HG03521 (cell line): ENCODE data around the gene ATP8A2.

Experiments used
- ATAC-seq: cut with Tn5 transposase; IDR thresholded peaks from one replicate; pipeline ENCODE4 v1.9.1; 2021; ENCODE audit warnings: mild to moderate bottlenecking, moderate library complexity; ENCODE audit not compliant: unreplicated experiment

Gene ATP8A2

DNA sequence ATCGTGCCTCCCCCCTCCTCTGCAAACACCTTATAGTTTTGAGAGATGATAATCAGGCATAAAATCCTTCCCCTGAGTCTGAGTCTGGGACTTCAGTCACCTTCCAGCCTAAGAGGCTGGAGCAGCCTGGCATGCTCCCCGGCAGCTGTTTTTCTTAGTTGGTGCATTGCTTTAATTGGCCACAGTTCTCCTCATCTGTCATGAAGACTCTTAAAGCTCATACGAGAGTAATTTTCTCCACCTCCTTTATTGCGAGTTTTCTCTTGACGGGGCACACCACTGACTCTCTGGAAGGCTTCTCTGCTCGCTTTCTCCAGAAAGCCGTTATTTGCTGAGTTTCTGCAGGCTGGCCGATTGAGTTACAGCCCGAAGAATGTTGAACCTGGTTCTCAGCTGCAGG, 310.5 kb downstream of the ATP8A2 start:
- ATAC-seq = no peak

DNA sequence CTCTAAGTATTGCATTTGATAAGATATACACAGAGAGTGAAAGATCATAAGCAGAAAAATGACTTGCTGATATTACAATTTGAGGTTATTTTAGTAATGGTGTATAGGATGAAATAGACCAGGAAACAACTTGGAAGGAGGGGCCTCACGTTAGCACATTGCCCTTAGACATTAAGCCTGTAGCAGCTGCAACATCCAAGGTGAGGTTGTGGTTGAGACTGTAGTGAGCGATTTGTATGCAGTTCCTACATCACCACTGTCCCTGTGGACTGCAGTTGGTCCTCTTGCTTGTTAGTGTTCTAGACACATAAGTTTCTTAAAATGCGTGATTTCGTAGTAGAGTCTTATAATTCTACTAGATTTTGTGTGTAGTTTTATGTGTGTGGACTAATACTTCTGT, 311.3 kb downstream of the ATP8A2 start:
- no peak for ATAC-seq

DNA sequence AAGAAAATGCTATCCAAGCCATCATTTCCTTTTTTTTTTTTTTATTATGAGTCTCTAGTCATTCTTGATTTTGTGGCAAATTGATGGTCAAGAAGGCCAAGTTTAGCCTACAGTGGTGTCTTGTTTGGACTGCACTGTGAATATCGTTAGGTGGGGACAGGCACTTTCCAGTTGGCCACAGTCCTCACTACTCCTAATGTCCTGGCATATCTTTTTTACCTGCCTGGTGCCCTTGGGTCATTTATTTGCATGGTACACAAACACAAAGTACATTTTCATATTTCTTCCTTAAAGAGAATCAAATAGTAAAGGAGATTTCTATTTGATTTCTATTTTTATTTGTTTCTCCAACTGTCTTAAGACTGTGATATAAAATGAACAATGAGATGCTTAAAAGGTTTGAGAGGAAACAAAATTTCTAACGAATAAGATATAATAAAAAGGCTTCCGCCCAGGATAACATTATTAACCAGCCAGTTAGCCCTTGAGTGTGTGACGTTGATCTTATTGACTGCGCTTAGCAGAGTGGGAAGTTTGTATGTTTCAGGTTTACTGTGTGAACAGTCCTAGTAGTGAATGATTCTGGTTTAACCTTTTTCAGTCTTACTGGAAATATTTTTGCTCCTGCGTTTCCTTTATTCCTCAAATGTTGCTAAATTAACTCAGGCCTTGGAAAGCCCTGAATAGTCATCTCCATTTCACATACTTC, 312.0 kb downstream of the ATP8A2 start:
- no peak for ATAC-seq

DNA sequence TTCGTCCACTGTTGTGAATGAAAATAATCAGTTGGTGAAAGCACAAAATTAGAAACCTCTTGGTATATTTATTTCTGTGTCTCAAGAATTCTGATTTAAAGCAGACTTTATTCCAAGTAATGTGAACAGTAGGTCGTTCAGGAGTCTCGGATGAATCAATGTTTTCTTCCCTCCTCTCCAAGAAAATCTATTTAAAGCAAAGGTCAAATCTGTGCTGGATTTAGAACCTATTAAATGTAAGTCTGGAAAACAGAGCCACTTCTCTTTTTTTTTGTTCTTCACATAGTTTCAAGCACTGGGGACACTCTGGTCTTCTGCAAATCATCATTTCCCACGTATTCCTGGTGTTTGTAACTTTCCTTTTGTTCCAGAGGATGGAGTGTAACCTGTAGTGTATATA, 312.7 kb downstream of the ATP8A2 start:
- ATAC-seq = no peak

DNA sequence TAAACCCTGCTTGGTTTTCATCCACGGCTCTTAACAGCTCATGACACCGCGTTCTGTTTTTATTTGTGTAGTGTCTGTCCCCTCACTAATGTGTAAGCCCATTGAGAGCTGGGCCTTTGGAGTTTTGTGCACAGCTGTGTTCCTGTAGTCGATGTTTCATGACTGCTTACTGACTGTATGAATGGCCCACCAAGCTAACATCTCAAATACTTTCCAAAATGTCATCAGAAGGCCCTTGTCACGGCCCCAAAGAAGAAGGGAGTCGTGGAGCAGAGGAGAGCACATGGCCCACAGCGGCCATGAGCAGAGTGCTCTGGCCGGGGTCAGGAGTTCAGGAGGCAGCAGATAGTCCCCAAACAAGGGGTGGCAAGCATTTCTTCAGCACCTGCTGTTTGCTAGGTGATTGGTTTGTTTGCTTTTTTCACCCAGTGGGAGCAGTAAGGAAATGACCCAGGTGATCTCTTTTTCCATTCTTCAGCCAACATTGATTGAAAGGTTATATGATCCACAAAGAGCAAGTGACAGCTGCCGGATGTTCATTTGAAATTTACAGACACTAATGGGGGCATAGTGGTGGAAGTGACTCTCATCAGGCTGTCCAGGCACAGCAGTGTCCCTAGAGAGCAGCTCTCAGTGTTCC, 315.2 kb downstream of the ATP8A2 start:
- ATAC-seq = no peak

DNA sequence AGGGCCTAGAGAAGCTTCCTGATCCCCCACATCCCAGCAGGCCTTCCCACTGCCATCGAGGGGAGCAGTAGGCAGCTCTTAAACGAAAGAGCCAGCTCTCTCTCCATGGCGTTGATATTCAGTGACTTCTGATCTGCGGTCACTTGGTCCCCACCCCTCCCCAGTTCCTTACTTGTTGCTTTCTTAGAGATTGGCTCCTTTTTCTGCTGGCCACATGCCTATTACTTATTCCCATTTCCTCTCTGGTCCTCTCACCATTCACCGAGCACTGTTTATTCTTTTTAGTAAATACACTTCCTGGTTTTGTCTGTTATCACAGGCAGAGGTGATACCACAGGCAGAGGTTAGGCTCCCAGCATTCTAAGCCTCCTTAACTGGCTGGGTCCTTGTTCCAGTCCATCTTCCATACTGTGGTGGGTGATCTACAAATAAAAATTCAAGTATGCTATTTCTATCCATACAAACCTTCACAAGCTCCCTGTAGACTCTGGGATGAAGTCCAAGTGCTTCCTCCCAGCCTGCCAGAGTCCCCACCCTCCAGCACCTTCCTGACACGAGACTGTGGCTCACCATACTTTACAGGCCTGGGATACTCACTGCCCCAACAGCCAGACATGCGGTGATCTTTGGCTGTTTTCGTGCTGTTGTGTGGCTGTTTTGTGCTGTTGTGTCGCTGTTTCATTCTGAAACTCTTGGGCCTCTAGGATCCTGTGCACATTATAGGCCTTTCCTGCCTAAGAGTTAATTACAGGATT, 315.9 kb downstream of the ATP8A2 start:
- no peak for ATAC-seq

DNA sequence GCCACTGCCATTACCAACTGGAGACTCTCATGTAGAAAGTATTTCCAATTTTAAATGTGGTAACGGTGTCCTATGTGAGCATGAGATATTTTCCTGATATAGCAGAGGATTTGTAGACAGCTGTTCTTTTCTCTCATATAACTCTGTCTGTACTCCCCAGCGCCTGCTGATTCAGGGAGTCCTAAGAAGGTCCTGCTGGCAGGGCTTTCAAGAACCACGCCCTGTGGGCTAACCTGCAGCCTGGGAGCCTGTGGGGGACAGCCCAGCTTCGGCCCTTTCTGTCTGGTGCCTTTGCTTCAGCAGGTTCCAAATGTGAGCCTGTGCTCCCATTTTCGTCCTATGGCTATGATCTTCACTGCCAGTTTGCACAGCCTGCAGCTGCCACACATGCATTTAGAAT, 316.8 kb downstream of the ATP8A2 start:
- ATAC-seq = no peak

DNA sequence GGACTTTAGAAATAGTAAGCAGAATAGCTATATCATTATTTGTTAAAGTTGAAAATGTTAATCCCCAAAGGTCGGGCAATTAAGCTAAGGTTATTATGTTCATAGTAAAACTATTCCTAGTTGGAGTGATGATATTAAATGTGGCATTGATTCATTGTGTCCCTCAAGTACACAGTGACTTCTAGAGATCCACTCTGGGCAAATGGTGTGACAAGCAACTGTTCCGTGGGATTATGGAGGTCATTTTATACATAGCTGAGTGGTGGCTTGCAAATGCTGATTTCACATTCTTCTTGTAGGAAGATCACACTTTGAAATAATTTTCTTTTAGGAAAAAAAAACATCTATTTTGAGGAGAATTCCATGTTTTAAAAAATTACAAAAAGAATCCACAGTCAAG, 317.8 kb downstream of the ATP8A2 start:
- no peak for ATAC-seq

DNA sequence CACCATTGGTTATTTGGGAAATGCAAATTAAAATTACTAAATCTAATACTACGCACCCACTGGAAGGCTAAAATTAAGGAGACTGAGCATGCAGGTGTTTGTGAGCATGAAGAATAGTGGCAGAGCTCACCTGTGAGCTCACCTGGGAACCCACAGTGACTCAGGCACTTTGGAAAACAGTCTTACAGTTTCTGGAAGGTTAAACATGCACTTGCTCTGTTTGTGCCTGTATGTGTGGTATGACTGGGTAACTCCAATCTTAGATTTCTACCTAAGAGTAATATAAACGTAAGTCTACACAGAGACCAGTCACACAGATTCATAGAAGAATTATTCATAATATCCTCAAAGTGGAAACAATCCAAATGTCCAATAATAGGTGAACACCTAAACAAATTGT, 318.8 kb downstream of the ATP8A2 start:
- no peak for ATAC-seq

DNA sequence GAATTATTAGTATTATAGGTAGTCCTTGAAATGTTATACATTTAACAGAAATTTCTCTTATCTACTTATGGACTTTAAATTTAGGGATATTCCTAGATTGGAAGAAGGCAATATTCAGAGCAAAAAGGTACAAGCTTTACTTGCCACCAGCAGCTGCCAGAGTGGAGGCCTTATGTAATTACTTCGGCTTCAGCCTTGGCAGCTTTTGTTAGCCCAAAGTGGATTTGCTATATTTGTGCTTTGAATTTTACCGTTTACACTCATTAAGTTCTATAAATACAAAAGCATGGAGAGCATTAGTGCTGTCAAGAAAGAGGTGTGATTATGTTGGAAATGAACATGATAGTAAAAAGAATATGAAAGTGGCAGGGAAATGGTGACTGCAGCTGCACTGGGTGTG, 319.9 kb downstream of the ATP8A2 start:
- no peak for ATAC-seq

DNA sequence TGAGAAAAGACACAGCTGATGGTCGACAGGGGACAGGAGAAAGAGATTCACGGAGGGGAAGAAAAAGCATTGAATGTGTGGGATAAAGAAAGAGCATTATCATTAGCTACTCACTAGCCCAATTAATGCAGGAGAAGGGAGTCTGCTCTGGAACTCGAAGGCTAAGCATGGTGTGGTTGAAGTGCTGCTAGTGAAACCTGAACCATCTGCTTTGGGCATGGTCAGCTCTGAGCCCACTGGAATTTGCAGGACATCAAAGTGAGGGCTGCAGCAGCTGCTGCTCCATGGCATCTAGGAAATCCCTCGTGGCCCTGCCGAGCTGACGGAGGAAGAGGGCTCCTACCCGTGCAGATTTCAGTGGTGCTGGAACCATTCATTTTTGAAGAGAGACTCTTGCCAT, 320.3 kb downstream of the ATP8A2 start:
- ATAC-seq = no peak

DNA sequence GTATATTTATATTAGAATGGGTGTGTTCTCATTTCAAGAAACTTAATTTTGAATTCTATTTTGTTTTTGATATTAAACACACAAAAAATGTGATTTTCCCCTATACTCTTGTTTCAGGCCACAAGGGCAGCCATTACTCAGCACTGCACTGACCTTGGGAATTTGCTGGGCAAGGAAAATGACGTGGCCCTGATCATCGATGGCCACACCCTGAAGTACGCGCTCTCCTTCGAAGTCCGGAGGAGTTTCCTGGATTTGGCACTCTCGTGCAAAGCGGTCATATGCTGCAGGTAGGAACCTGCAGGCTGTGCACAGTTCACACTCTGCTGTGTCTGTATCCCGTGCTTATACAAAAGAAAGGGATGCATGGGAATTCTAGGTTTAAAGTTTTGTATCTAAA, 327.3 kb downstream of the ATP8A2 start:
- no peak for ATAC-seq

DNA sequence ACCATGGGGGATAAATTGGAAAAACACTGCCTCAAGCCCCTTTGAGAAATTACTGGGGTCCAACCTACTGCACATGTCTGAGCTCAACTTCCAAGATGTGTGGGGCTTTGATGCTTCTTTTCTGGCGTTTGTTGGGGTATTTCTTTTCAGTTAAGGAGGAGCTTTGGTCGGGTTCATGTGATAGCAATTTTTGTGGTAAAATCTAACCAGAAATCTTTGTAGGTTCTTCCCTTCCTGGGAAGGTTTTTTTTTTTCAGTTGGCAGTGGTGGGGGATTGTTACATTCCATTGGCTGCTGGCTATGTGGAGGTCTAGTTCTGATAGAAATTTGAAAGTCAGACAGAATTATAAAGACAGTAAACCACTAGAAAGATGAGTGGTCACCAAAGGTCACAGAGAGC, 327.8 kb downstream of the ATP8A2 start:
- ATAC-seq = no peak

DNA sequence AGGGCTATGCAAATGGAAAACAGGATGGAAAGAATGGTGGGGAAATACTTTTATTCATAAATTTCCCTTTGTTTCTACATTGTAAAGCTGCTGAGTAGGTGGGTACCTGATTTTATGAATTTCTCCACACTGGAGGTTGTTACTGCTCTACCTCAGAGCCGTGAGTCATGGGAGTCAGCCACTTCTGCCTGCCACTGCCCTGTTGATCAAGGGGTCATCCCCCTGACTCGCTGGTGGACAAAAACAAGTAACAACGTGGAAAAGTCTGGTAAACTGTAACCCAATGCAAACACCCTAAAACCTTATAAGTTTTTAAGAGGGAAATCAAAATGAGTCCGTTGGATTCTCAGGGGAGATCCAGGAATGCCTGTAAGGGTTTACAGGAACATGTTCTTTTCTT, 329.5 kb downstream of the ATP8A2 start:
- ATAC-seq = no peak

DNA sequence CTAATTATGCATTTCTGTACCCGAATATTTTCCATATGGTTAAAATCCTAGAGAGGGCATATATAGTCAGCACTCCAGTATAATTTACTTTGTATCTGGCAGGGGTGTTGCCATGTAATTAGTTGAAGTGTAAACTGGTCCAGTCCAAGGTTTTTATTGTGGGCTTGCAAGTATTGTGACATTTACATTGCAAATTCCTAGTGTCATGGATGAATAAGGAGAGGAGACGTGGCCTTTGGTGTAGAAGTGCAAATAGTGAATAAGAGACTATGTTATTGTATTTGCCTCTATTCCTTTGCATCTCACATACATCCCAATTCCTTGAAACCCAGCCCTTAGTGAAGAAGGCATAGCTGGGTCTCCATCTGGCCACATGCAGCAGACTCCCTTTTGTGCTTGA, 330.6 kb downstream of the ATP8A2 start:
- ATAC-seq = no peak

DNA sequence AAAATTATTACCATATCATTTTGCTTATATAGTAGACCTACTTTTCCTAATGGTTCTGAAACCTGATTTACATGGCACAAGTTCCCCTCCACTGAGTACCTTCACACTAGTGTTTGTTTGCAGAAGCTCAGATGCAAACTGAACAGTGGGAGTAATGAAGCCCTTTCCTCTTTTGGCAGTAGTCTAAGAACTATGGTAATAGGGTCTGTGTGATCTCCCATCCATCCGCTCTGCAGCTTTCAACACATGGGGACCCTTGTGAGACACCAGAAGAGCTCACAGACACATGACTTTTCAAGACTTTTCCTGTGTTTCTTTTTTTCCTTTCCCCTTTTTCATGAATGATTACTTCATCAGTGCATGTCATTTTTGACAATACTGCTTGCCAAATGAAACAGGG, 336.0 kb downstream of the ATP8A2 start:
- ATAC-seq = no peak

DNA sequence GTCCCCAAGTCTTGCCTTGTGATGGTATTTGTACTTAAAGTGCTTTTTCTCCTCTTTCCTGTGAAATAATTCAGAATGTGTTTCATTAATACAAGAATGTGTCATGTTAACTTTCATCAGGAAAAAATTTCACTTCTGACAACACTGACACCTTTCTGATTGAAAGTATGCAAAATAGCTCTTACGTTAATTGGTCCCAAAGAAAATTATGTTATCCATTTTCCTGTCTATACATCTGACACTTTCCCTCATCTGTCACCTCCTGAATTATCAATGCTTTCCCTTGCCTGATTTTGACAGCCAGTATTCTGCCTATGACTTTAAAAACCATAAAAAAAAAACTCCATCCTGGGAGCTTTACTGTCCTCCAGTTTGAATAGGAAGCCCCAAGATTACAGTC, 336.5 kb downstream of the ATP8A2 start:
- no peak for ATAC-seq

DNA sequence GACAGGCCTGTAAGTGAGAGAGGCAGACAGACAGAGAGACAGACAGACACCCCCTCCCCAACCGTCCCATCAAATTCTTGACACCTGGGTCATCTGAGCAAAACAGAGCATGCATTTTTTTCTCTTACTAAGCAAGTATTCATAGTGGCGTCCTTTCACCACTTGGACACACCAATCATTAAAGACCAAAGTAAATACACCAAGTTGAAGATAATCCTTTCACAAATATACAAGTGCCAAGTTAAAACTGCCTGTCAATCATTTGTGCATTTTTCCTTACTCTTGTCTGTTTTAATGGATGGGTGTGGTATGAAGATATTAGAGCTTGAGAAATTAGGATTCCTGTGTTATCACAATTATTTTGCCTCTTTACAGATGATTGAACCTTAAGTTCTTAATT, 337.3 kb downstream of the ATP8A2 start:
- ATAC-seq = no peak

DNA sequence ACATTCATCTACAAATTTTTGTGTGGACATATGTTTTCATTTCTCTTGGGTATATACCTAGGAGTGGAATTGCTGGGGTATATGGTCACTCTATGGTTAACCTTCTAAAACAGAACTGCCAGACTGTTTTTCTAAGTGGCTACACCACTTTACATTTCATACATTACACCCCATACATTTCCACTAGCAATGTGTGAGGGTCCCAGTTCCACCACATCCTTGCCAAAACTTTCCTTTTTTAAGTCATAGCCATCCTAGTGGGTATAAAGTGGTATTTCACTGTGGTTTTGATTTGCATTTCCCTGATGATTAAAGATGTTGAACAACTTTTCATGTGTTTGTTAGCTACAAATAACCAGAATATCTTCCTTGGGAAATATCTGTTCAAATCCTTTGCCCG, 344.0 kb downstream of the ATP8A2 start:
- ATAC-seq = no peak

DNA sequence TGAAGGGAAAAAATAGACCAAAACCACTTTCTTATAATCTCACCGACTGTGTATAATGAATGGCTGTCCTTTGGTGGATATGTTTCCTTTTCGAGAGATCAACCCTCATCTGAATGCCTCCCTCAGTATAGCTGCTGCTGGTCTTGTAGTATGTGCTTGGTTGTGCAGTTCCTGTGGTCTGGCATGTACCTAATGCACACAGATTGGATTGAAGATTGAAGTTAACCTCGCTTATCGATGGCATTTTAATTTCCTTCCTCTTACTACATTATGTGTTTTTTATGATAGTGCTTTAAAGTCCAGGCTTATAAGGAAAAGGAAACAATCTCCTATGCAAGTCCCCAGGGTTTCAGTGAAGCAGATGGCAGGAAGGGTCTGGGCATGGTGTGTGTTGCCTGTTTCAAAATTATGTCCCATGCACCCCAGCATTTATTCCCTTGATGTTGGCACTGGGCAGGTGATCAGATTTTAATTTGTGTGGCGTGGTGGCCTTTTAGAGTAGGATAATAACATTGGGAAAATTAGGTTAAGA, 346.0 kb downstream of the ATP8A2 start:
- ATAC-seq = no peak

DNA sequence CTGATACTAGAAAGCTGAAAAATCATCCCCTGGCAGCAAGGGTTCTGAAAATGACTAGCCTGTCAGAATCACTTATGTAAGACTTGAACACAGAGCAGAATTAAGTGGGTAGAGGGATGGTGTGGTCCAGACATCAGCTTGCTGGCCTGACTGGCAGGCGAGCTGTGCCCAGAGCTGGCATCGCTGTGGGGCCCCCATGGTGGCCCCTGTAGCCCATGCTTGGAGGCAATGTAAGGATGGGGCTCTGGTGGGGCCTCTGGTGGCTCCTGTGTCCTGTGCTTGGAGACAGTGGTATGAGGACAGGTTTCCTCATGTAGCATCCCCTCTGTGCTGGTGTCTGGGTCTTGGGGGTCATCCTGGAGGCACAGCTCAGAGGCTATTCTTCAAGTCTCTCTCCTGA, 347.9 kb downstream of the ATP8A2 start:
- no peak for ATAC-seq

DNA sequence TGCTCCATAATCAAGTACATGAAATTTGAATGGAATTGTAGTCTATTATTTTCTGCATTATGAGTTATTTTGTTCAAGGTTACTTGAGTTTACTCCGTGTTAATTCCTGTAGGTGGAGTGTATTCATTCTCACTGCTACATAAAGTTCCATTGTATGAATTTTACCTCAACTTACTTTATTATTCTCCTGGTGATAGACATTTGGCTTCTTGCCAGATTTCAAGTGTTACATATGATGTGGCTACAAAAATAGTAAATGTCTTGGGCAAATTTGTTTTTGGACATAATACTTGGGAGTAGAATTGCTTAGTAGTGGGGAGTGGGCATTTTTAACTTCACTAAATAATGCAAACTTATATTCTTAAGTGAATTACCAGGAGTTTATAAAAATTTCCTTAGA, 351.1 kb downstream of the ATP8A2 start:
- ATAC-seq = no peak
